Stimulated activated CD4-positive, alpha-beta T cell treated with anti-CD3 and anti-CD28 coated beads, Interleukin-2, amount 100 ng/mL, for 4 hours (primary cell): ENCODE results near the gene EBI3.
"Not testable (repeated sequence)": the region's sequence is repeated elsewhere in the genome, so short reads cannot be mapped to it uniquely, and the experiment has no call there.

Experiments
- DNase-seq: peaks from one replicate; pipeline ENCODE4 v3.0.0-alpha.2; 2020; ENCODE audit warnings: low read depth

Gene EBI3

GRCh38 chr19:4234862-4235201, 5.5 kb downstream of the EBI3 start:
- DNase-seq: no peak

DNA sequence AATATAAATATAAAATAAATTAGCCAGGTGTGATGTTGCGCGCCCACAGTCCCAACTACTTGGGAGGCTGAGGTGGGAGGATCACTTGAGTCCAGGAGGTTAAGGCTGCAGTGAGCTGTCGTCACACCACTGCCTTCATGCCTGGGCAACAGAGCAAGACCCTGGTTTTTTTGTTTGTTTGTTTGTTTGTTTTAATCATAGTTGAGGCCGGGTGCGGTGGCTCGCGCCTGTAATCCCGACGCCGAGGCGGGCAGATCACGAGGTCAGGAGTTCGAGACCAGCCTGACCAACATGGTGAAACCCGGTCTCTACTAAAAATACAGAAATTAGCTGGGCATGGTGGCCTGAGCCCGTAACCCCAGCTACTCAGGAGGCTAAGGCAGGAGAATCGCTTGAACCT, 8.2 kb downstream of the EBI3 start:
- DNase-seq: not testable (repeated sequence)

DNA sequence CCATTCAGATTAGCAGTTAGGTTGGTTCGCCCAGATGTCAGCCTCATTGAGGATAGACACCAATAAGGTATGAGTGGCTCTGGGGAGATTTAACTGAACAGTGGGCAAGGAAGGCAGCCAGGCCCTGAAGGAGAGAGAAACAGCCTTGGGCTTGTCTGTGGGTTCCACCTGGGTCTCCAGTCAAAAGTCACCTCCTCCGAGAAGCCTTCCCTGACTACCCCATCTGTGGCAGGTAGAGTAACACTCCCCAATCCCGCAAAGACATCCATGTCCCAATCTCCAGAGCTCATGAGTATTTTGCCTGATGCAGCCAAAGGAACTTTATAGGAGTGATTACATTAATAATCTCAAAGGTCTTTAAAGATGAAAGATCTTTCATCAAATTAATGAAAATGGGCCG, 9.5 kb downstream of the EBI3 start:
- DNase-seq: no peak

DNA sequence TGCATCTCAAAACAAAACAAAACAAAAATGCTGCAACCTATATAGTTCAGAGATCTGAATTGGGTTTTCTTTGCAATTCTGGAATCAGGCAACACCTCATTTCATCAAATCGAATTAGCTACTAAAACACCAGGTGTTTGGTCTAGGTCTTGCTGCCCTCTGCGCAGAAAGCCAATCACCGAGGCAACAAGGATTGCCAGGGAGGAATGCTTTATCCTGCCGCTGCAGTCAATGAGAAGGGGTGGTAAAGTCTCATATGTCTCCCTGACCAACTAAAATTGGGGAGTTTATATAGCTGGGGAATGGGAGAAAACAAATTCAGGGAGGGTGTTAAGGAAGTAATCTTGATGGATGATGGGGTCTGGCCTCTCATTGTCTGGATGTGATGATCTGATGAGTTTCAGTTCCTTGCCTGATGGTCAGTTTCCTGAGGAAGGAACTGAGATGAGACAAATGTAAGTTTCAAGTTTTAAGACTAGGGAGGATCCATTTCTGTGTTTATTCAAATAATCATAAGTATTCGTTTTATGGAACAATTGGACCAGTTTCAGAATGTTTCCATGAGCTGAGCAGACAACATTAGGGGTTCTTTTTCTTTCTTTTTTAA, 12.6 kb downstream of the EBI3 start:
- DNase-seq: no peak

- not testable (repeated sequence) for DNase-seq
Observed at GRCh38 chr19:4245938-4246337, 16.6 kb downstream of the EBI3 start.

DNA sequence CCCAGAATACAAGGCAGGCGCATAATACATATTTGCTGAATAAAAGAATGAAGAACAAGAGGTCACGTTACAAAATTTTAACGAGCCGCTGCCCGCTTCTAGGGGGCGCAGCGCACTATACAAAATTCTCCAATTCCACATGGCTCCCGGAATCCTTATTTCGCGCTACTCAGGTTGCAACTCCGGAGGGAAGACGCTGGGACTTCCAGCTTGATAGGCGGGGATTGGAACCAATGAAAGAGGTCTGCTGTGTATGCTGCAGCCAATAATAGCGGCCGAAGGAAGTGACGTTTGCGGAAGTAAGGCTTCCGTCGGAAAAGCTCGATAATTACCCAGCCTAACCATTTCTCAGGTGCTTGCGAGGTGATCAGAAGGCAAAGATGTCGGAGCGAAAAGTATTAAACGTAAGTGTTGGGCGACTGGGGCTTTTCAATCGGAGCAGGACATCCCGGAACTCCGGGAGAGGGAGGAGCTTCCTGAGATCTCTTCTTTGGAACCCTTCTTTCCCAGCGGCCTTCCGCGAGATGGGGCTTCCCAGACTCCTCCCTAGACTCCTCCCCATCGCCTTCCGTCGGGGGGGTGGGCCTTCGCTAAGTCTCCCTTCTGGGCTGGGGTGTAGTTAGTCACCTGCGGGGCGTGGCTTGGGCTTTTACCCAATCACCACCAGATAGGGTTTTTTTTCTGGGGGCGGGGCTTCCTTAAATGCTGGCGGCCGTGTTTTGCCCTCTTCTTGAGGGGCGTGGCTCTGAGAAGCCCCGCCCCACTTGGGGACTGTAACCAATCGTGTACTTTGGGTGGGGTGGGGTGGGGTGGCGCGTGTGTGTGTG, 17.7 kb downstream of the EBI3 start, which contains the start of gene YJU2:
TSS of gene YJU2 (plus strand) at position 314 of the 827 bp plus-strand sequence. CDS start at position 381, 67 bp downstream.
- DNase-seq: peak; percentile 99

DNA sequence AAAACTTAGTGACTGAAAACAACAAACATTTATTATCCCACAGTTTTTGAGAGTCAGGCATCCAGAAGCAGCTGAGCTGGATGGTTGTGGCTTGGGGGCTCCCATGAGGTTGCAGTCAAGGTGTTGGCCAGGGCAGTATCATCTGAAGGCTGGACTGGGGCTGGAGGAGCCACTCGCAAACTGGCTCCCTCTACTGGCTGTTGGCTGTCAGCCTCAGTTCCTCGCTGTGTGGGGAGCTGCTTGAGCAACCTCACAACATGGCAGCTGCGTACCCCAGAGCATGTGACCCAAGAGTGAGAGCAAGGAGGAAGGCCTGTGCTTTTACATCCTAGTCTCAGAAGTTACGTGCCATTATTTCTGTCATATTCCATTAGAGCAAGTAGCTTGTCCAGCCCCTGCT, 27.2 kb downstream of the EBI3 start:
- no peak for DNase-seq

- DNase-seq: no peak
Observed at GRCh38 chr19:4257025-4257424, 27.7 kb downstream of the EBI3 start.

DNA sequence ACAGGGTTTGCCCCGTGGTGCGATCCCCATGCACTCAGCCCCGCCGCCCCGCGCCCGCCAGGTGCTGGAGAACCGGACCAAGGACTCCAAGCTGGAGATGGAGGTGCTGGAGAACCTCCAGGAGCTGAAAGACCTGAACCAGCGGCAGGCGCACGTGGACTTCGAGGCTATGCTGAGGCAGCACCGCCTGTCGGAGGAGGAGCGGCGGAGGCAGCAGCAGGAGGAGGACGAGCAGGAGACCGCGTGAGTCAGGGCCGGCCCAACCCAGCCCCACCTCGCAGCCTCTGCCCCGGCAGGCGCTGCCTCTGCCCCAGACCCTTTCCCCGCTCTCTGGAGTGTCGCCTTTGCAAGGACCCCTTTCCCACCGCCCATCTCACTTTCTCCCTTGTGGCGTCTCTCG, 28.9 kb downstream of the EBI3 start:
- no peak for DNase-seq

DNA sequence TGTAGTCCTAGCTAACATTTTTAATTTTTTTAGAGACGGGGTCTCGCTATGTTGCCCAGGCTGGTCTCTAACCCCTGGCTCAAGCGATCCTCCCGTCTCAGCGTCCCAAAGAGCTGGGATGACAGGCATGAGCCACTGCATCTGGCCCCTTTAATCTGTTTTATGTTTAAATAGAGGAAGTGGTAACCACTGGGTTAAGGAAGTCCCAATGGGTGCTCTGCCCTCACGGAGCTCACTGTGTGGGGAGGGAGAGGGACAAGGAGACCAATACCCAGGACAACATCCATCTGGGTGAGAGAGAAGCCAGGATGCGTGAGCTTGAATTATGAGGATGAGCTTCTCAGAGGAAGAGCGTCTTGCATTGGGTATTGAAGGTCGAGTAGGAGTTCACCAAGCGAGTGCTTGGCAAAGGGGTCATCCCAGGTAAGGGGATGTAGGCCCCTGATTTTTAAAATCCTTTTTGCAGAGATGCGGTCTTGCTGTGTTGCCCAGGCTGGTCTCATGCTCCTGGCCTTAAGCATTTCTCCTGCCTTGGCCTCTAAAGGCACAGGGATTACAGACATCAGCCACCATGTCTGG, 31.4 kb downstream of the EBI3 start:
- DNase-seq: no peak

DNA sequence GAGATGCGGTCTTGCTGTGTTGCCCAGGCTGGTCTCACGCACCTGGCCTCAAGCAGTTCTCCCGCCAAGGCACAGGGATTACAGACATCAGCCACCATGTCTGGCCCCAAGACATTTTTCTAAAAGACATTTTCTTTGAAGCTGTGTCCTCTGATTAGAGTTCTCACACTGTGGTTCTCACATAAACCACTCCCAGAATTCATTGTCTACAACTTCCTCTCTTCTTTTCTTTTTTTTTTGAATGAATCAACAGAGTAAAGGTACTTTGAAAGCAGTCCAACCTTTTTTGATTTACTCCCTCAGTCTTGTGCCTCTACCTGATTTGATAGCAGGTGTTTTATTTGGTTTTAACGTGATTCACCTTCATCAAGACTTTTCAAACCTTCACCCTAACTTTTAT, 35.5 kb downstream of the EBI3 start:
- DNase-seq: no peak

DNA sequence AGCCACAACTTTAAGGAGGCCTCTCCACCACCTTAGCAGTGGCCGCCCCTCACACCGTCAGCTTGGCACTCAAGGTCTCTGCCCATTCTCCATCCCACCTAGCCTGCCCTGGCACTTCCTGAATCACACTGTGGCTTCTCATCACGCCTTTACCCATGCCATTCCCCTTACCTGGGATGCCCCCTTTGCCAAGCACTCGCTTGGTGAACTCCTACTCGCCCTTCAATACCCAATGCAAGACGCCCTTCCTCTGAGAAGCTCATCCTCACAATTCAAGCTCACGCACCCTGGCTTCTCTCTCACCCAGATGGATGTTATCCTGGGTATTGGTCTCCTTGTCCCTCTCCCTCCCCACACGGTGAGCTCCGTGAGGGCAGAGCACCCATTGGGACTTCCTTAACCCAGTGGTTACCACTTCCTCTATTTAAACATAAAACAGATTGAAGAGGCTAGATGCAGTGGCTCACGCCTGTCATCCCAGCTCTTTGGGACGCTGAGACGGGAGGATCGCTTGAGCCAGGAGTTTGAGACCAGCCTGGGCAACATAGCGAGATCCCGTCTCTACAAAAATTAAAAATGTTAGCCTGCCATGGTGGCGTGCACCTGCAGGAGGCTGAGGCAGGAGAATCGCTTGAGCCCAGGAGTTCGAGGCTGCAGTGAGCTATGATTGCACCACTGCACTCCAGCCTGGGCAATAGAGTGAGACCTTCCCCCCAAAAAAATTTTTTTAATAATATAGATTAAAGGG, 37.1 kb downstream of the EBI3 start:
- no peak for DNase-seq

GRCh38 chr19:4267101-4267900, 38.0 kb downstream of the EBI3 start:
- peak; percentile 40 for DNase-seq

- DNase-seq: no peak
Observed at GRCh38 chr19:4267901-4268815, 38.8 kb downstream of the EBI3 start.

- no peak for DNase-seq
Observed at GRCh38 chr19:4268816-4269430, 39.6 kb downstream of the EBI3 start.

GRCh38 chr19:4272894-4273293, 43.6 kb downstream of the EBI3 start:
- no peak for DNase-seq

GRCh38 chr19:4274321-4274686, 45.0 kb downstream of the EBI3 start:
- DNase-seq: not testable (repeated sequence)

GRCh38 chr19:4277191-4277696, 47.9 kb downstream of the EBI3 start:
- DNase-seq: no peak

- no peak for DNase-seq
Observed at GRCh38 chr19:4278010-4278409, 48.7 kb downstream of the EBI3 start.
